GM12891 (cell line): ENCODE data around the gene EID1.

Experiments used
- DNase-seq: peaks from one replicate; pipeline ENCODE4 v3.0.0; 2011; ENCODE audit warnings: low spot score; ENCODE audit not compliant: insufficient read length
- FAIRE-seq: peaks from 2 replicates; lab custom pipeline; 2011; peaks lifted over from hg19 to GRCh38; lab: Jason Lieb, UNC
- PAX5 ChIP-seq: IDR thresholded peaks from 2 replicates; pipeline ENCODE4 v1.6.1; 2011; ENCODE audit warnings: low read length, moderate library complexity, mild to moderate bottlenecking; ENCODE audit not compliant: insufficient read depth, severe bottlenecking
- POLR2A ChIP-seq: IDR thresholded peaks from 2 replicates; pipeline ENCODE4 v1.6.1; 2011; ENCODE audit warnings: low read depth, low read length, control low read depth
- POLR2AphosphoS5 ChIP-seq: IDR thresholded peaks from 2 replicates; pipeline ENCODE4 v1.6.1; 2011; ENCODE audit warnings: low read depth, low read length, control low read depth
- POU2F2 ChIP-seq: IDR thresholded peaks from 2 replicates; pipeline ENCODE4 v1.6.1; 2011; ENCODE audit warnings: low read depth, mild to moderate bottlenecking, control low read depth, low read length, moderate library complexity
- SPI1 ChIP-seq: IDR thresholded peaks from 2 replicates; pipeline ENCODE4 v1.6.1; 2011; ENCODE audit warnings: low read depth, low read length, control low read depth
- TAF1 ChIP-seq: IDR thresholded peaks from 2 replicates; pipeline ENCODE4 v1.6.1; 2011; ENCODE audit warnings: low read depth, low read length, control low read depth

The EID1 gene

DNA sequence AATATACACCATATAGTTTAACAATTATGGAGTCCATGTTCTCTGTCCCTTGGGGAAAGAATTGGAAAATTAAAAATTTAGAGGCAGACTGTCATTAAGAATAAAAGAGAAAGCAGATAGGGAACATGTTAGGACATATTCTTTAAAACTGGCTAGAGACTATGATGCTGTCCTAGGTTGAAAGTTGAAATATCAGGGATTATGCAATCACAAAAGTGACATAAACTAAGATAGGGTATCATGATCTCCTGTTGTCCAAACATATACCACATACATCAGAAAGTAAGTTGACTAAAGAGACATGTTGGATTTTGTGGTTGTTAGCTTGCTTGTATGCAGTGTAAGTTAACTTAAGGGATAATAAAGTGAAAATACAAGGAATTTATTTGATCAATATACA is 9.9 kb upstream of the EID1 start:
- DNase-seq (no peak), FAIRE-seq (no peak)
- TF ChIP-seq SPI1 (no peak), PAX5 (no peak), POLR2AphosphoS5 (no peak), TAF1 (no peak), POU2F2 (no peak), POLR2A (no peak)

DNA sequence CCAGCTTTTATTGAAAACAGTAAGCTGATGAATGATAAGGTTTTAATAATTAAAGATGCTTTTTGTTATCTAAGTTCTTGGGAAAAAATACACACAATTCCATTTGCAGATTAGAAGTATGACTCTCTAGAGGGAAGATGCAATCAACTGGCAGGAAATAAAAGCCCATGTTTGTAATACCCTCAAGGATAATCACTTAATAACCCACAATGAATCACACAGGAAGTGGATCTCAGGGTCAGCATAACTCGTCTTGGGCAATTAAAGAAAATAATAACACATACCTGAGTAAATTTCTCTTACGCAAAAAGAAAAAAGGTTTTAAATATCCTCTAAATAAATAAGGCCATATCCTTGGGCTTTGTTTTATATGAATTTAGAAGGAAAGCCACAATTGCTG is 9.4 kb upstream of the EID1 start:
- no peak for DNase-seq
- no peak for TF ChIP-seq POU2F2
- no peak for FAIRE-seq

DNA sequence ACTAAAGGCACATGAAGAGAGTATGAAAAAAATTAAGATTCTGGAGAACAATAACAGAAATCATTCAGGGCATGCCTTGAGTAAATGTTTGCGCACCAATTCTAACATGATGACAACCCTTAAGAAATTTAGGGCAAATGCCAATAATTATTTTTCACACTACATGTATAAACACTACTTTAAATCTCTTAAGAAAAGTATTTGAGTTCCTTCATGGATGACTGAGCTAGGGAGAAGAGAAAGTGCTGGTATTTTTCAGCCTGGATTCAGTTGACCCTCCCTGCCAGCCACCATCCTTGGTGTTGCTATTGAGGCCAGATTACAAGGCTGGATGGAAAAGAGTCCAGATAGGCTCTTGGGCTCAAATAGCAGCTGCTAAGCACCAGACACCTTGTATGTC is 8.0 kb upstream of the EID1 start:
- FAIRE-seq (no peak), DNase-seq (no peak)
- TF ChIP-seq POLR2AphosphoS5 (no peak), TAF1 (no peak), POLR2A (no peak), SPI1 (no peak), PAX5 (no peak), POU2F2 (no peak)

DNA sequence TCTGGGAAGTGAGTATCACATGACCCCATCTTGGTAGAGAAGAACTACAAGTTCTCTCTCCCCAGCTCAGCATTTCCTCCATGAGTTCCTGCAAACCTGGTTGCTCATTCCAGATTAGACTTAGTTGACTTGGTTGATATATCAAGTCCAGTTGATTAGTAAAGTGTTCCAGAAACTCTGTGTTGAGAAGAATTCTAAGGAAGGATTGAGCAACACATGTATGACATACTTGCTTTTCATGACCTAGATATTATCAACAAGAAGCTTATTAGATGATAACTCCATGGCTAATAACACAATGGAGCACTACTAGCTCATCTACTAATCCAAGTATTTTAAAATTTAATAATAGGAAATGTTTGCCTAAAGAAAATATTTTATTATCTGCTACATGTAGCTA is 6.4 kb upstream of the EID1 start:
- TF ChIP-seq POU2F2 (no peak), POLR2A (no peak), TAF1 (no peak), SPI1 (no peak), POLR2AphosphoS5 (no peak), PAX5 (no peak)
- DNase-seq (no peak), FAIRE-seq (no peak)

DNA sequence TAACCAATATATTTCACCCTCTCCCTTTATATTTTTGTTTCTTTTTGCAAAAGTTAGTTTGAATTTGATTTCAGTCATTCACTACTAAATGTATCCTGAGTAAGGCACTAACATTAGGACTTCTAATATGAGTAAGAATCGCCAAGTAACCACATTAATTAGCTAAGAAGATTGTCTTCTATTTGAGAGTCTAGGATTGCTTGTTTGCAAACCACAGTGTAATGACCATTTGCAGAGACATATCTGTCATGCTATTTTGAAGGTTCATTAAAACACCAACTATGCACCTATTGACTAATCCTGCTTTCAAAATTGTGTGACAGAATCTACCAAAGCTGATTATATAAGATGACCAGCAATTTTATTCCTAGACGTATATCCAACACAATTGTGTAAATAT is 5.3 kb upstream of the EID1 start:
- TF ChIP-seq PAX5 (no peak), POU2F2 (no peak), POLR2A (no peak), SPI1 (no peak), POLR2AphosphoS5 (no peak), TAF1 (no peak)
- no peak for DNase-seq
- FAIRE-seq, result no peak

DNA sequence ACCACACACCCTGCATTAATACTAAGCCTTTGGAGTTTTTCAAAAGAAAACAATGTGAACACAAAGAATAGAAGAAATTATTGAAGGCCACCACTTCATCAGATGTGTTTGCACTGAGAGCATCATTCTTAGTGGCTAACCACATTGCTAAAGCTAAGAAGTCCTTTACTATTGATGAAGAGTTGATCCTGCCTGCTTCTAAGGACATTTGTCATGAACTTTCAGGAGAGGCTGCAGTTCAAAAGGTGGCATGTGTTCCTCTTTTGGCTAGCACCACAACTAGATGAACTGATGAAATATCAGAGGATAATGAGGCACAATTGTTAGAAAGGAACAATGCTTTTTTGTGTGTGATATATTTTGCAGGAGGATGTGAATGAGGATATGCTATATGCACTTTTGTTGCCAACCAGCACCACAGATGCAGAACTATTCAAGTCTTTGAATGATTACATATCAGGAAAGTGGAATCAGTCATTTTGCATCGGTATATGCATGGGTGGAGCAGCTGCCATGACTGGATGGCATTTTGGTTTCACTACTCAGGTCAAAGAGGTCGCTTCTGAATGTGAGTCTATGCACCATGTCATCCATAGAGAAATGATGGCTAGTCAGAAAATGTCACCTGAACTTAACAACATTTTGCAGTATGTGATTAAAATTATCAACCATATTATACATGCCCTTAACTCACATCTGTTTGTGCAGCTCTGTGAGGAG is 2.5 kb upstream of the EID1 start:
- no peak for FAIRE-seq
- DNase-seq, result no peak
- TF ChIP-seq POU2F2, result no peak

DNA sequence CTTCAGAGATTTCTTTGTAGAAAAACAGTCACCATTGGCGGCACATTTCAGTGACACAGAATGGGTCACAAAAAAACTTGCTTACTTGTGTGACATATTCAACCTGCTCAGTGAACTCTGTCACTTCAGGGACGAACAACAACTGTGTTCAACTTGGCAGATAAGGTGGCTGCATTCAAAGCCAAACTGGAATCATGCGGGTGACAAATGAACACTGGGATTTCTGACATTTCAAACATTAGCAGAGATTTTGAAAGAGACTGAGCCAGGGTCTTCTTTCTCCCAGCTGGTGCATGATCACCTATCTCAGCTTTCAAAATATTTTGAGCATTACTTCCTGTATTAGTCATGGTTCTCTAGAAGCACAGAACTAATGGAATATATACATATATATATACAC is 1.9 kb upstream of the EID1 start:
- no peak for TF ChIP-seq PAX5
- TF ChIP-seq POLR2A, result no peak
- TF ChIP-seq SPI1, result no peak
- TF ChIP-seq POLR2AphosphoS5, result no peak
- TF ChIP-seq POU2F2, result no peak
- no peak for TF ChIP-seq TAF1
- DNase-seq (no peak), FAIRE-seq (no peak)

DNA sequence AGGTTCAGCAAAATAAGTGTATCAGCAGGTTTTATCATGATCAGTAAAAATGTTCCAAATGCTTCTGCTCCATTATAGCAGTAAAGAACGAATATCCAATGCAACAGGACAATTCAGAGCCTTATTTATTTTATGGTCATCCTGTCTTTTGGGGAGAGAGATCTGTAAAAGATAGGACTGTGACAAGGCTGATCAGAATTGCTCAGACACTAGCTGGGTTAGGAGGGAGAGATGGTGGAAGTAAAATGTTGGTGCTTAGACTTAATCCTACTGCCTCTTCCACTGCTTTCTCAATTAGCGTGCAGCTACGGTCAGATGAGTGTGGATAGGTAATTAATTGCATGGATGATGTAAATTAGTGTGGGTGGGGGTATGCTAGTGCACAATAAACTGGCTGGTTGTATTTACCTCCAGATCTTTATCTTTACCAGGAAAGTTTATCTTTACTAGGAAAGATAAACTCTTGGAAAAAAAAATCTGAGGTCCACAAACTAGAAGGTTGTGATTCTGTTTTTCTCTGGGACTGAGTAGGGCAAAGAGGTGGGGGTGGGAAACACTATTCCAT is 2.2 kb downstream of the EID1 start:
- DNase-seq (no peak), FAIRE-seq (peak; percentile 41)
- TF ChIP-seq SPI1, result no peak
- TF ChIP-seq POU2F2, result no peak

DNA sequence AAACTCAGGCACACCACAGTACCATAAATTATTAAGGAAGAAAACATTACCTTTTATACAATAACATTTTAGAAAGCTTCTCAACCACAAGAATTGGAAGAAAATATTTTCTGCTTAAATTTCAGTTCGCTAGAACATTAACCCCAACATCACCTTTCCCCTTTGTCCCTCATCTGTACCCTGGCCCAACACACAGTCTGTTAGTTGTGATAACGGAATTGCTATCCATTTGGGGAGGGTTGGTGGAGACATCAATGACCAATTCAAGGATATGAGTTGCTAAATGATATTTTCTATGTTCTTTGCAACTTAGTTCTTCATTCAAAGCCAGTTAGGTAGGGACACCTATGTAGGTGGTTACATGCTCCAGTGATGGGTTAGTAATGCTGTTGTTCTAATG is 5.8 kb downstream of the EID1 start:
- TF ChIP-seq PAX5 (no peak), SPI1 (no peak), POU2F2 (no peak), POLR2A (no peak), POLR2AphosphoS5 (no peak), TAF1 (no peak)
- DNase-seq, result no peak
- no peak for FAIRE-seq

DNA sequence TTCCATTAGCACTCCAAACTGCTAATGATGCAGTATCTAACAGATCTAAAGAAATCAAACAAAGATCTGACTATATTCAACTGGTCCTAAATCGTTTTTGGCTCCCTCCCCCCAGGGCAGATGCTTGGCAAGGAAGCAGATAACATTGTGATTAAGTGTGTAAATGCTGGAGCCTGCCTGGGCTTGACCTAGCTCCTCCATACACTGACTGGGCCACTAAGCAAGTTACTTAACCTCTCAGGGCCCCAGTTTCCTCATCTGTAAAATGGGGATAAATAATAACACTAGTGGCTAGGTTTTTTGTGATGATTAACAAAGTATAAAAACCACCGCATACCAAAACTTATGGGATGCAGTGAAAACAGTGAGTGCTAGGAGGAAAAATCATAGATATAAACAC is 9.2 kb downstream of the EID1 start:
- no peak for TF ChIP-seq POLR2AphosphoS5
- TF ChIP-seq TAF1, result no peak
- TF ChIP-seq POU2F2, result no peak
- no peak for FAIRE-seq
- no peak for DNase-seq

DNA sequence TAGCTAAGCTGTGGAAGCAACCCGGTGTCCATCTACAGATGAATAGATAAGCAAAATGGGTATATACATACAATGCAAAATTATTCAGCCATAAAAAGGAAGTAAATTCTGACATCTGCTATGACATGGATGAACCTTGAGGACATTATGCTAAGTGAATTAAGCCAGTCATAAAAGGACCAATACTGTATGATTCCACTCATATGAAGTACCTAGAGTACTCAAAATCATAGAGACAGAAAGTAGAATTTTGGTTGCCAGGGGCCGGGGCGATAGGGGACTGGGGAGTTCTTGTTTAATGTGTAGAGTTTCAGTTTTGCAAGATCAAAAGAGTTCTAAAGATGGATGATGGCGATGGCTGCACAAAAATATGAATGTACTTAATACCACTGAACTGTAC is 10.3 kb downstream of the EID1 start:
- TF ChIP-seq POU2F2, result no peak
- TF ChIP-seq SPI1, result no peak
- TF ChIP-seq PAX5, result no peak
- TF ChIP-seq POLR2A, result no peak
- no peak for TF ChIP-seq TAF1
- TF ChIP-seq POLR2AphosphoS5, result no peak
- no peak for FAIRE-seq

DNA sequence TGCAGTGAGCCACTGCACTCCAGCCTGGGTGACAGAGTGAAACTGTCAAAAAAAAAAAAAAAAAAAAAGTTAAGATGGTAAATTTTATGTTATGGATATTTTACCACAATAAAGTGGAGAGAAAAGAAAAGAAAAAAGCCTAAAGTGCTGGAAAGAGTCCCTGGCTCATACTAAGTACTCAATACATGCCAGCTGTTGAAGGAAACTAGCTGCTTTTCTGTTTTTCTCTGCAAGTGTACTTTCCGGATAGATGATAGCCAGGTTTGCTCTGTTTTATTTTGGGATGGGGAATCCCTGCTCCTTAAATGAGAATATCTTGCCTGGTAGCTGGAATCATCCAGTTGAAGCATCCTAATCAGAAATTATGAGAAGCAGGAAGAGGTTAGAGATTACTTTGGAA is 10.9 kb downstream of the EID1 start:
- DNase-seq, result no peak
- FAIRE-seq, result no peak
- TF ChIP-seq POLR2AphosphoS5, result no peak
- no peak for TF ChIP-seq PAX5
- no peak for TF ChIP-seq POU2F2
- no peak for TF ChIP-seq POLR2A
- no peak for TF ChIP-seq SPI1
- no peak for TF ChIP-seq TAF1

More for the DNA sequence above, 10.3 kb downstream of the EID1 start:
- no peak for DNase-seq
